Thyroid gland (tissue), 4 donors: Measurements from ENCODE around the gene ARHGAP8.

Experiments used
- POLR2A ChIP-seq, 2 donors: fragments of 450-650 bp; IDR thresholded peaks; one replicate each; pipeline ENCODE4 v1.6.1; 2017; ENCODE audit warnings: antibody characterized with exemption in 2 of 2, mild to moderate bottlenecking in 2 of 2, moderate library complexity in 1 of 2
- TF ChIP-seq, protein P1 (sequence below), 6 experiments: fragments of 200-600 bp in 3 of 6; fragments of 450-650 bp in 3 of 6; sonication (generic) in 3 of 6; IDR thresholded peaks; one replicate each; pipeline ENCODE4 v1.5.1; 2016 to 2019; ENCODE audit warnings: antibody characterized with exemption in 6 of 6, mild to moderate bottlenecking in 2 of 6, inconsistent platforms in 1 of 6, moderate library complexity in 1 of 6

DNA sequence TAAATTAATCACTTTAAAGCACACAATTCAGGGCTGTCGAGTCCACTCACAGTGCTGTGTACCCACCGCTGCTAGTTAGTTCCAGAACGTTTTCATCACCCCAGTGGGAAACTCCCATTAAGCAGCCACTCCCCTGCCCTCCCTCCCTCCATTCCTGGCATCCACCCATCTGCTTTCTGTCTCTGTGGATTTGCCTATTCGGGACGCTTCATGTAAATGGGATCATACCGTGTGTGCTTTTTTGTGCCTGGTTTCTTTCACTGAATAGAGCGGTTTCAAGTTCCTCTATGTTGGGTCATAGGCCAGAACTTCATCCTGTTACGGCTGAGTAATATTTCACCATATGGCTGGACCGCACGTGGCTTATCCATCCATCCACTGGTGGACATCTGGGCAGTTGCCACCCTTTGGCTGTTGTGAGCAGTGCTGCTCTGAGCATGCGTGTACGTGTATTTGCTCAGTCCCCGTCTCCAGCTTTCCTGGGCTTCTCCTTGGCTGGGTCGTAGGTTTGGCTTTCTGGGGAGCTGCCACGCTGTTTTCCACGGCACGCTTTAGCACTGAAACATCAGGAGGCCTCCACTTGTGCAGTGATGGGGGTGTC is 30.1 kb downstream of the ARHGAP8 start:
- TF ChIP-seq, protein P1, sequence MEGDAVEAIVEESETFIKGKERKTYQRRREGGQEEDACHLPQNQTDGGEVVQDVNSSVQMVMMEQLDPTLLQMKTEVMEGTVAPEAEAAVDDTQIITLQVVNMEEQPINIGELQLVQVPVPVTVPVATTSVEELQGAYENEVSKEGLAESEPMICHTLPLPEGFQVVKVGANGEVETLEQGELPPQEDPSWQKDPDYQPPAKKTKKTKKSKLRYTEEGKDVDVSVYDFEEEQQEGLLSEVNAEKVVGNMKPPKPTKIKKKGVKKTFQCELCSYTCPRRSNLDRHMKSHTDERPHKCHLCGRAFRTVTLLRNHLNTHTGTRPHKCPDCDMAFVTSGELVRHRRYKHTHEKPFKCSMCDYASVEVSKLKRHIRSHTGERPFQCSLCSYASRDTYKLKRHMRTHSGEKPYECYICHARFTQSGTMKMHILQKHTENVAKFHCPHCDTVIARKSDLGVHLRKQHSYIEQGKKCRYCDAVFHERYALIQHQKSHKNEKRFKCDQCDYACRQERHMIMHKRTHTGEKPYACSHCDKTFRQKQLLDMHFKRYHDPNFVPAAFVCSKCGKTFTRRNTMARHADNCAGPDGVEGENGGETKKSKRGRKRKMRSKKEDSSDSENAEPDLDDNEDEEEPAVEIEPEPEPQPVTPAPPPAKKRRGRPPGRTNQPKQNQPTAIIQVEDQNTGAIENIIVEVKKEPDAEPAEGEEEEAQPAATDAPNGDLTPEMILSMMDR (IDR thresholded peaks at IDR 0.05): no peak
- no peak for TF ChIP-seq POLR2A (IDR thresholded peaks at IDR 0.05)
